GM19239 (cell line): ENCODE results near the gene PPP1R12B.

Experiments
- DNase-seq: peaks from one replicate; pipeline ENCODE4 v3.0.0; 2011; ENCODE audit warnings: low spot score; ENCODE audit not compliant: insufficient read length
- FAIRE-seq: peaks from 2 replicates; lab custom pipeline; 2011; peaks lifted over from hg19 to GRCh38; lab: Jason Lieb, UNC

PPP1R12B gene

GRCh38 chr1:202348509-202349205, at the start of gene PPP1R12B:
PPP1R12B (plus strand) TSS chr1:202348699; CDS start chr1:202348852, 153 bp downstream.
- DNase-seq (peak; percentile 72), FAIRE-seq (peak; percentile 98)

GRCh38 chr1:202302166-202302565, 46.3 kb upstream of the PPP1R12B start:
- DNase-seq = no peak
- no peak for FAIRE-seq

- DNase-seq (no peak), FAIRE-seq (no peak)
These were observed 44.1 kb upstream of the PPP1R12B start for GRCh38 chr1:202304375-202304774.

GRCh38 chr1:202305168-202305567, 43.3 kb upstream of the PPP1R12B start:
- DNase-seq (no peak), FAIRE-seq (no peak)

- FAIRE-seq = no peak
- DNase-seq = no peak
These were observed 41.8 kb upstream of the PPP1R12B start for GRCh38 chr1:202306535-202307345.

- FAIRE-seq = no peak
- DNase-seq = no peak
These were observed 38.3 kb upstream of the PPP1R12B start for GRCh38 chr1:202310071-202310725.

- DNase-seq (no peak), FAIRE-seq (no peak)
These were observed 37.8 kb upstream of the PPP1R12B start for GRCh38 chr1:202310746-202311145.

- DNase-seq (no peak), FAIRE-seq (no peak)
These were observed 36.4 kb upstream of the PPP1R12B start for GRCh38 chr1:202311875-202312635.

GRCh38 chr1:202315576-202316168, 32.8 kb upstream of the PPP1R12B start:
- peak; percentile 74 for DNase-seq
- peak; percentile 56 for FAIRE-seq

- DNase-seq (no peak), FAIRE-seq (no peak)
These were observed 32.3 kb upstream of the PPP1R12B start for GRCh38 chr1:202316186-202316585.

- DNase-seq (no peak), FAIRE-seq (no peak)
These were observed 30.3 kb upstream of the PPP1R12B start for GRCh38 chr1:202317941-202318925.

- DNase-seq (no peak), FAIRE-seq (no peak)
These were observed 29.0 kb upstream of the PPP1R12B start for GRCh38 chr1:202319381-202320080.

GRCh38 chr1:202320081-202320405, 28.5 kb upstream of the PPP1R12B start:
- DNase-seq (no peak), FAIRE-seq (no peak)

- no peak for FAIRE-seq
- no peak for DNase-seq
These were observed 24.8 kb upstream of the PPP1R12B start for GRCh38 chr1:202323731-202324130.

- no peak for DNase-seq
- FAIRE-seq = no peak
These were observed 23.9 kb upstream of the PPP1R12B start for GRCh38 chr1:202324646-202325045.

GRCh38 chr1:202329891-202330290, 18.6 kb upstream of the PPP1R12B start:
- DNase-seq (no peak), FAIRE-seq (no peak)

GRCh38 chr1:202333861-202334260, 14.6 kb upstream of the PPP1R12B start:
- DNase-seq (no peak), FAIRE-seq (no peak)

GRCh38 chr1:202343652-202344349, 4.7 kb upstream of the PPP1R12B start:
- DNase-seq (no peak), FAIRE-seq (no peak)
